Endodermal cell (in vitro differentiated cells): ENCODE results near the gene KLHL22. TPM values are rescaled to one million over a fixed set of nuclear protein-coding genes. Genes with fewer than 3 reads are reported as not detected.
A peak's percentile ranks its signal among the peaks of the same experiment; 100 is the strongest.

ENCODE experiments used
- DNase-seq: peaks from one replicate; pipeline ENCODE4 v3.0.0-alpha.2; 2017
- H3K27ac ChIP-seq: 2 replicates; pipeline ENCODE4 v1.5.1; 2013; ENCODE audit warnings: mild to moderate bottlenecking, low read depth, low read length, moderate library complexity
- H3K27me3 ChIP-seq: 2 replicates; pipeline ENCODE4 v1.6.1; 2013; ENCODE audit warnings: mild to moderate bottlenecking, low read length, moderate library complexity; ENCODE audit not compliant: insufficient read depth, control insufficient read depth, poor library complexity, severe bottlenecking
- H3K36me3 ChIP-seq: 2 replicates; pipeline ENCODE4 v1.7.0; 2013; ENCODE audit warnings: mild to moderate bottlenecking, low read length, moderate library complexity; ENCODE audit not compliant: control insufficient read depth, insufficient read depth
- H3K4me1 ChIP-seq: one replicate; pipeline ENCODE4 v1.7.0; 2013; ENCODE audit warnings: low read length; ENCODE audit not compliant: control insufficient read depth, insufficient read depth
- H3K4me3 ChIP-seq: 2 replicates; pipeline ENCODE4 v1.5.1; 2013; ENCODE audit warnings: mild to moderate bottlenecking, low read length, moderate library complexity
- H3K9ac ChIP-seq: 2 replicates; pipeline ENCODE4 v1.6.1; 2013; ENCODE audit warnings: mild to moderate bottlenecking, low read length, moderate library complexity; ENCODE audit not compliant: poor library complexity, severe bottlenecking; ENCODE audit errors: extremely low read depth
- H3K9me3 ChIP-seq: 2 replicates; pipeline ENCODE4 v1.6.1; 2013; ENCODE audit warnings: mild to moderate bottlenecking, low read length, moderate library complexity; ENCODE audit not compliant: control insufficient read depth
- H3K27ac Mint-ChIP-seq: 2 replicates; pipeline ENCODE4 v1.8.0; 2020; ENCODE audit warnings: mixed read lengths
- H3K27me3 Mint-ChIP-seq: 2 replicates; pipeline ENCODE4 v1.8.0; 2021; ENCODE audit warnings: mild to moderate bottlenecking, mixed read lengths; ENCODE audit not compliant: insufficient read depth
- H3K36me3 Mint-ChIP-seq: 2 replicates; pipeline ENCODE4 v1.8.0; 2020; ENCODE audit warnings: low read depth, mixed read lengths
- H3K4me1 Mint-ChIP-seq: 2 replicates; pipeline ENCODE4 v1.8.0; 2020; ENCODE audit warnings: mixed read lengths
- H3K4me3 Mint-ChIP-seq: 2 replicates; pipeline ENCODE4 v1.8.0; 2020; ENCODE audit warnings: mild to moderate bottlenecking, moderate library complexity, mixed read lengths
- H3K9me3 Mint-ChIP-seq: 2 replicates; pipeline ENCODE4 v1.8.0; 2020; ENCODE audit warnings: mild to moderate bottlenecking, mixed read lengths
- WGBS, 2 experiments: methylation state at CpG; one replicate each; pipeline versions ENCODE4 v1.1.5 to v1.1.7; 2013; ENCODE audit warnings: missing lambda C conversion rate in 2 of 2, mixed read lengths in 1 of 2; ENCODE audit not compliant: insufficient coverage in 1 of 2, insufficient read length in 1 of 2; 5-methylcytosine and 5-hydroxymethylcytosine counted together
- total RNA-seq, 2 donors: library from RNA; stranded (reverse); fragmentation: NEBNext Ultra II Directional in 1 of 2; extraction: Animal tissue kit (Norgen Biotek cat#: 25700) in 1 of 2; gene quantifications; 2 replicates in 1 of 2; 3 replicates in 1 of 2; pipeline ENCODE4 v1.2.1, GENCODE V29; 2021
- TF ChIP-seq, protein P1 (sequence below): fragments of 200-600 bp; sonication (generic); conservative IDR thresholded peaks from 2 replicates; pipeline ENCODE4 v1.5.0; 2021; ENCODE audit warnings: antibody characterized with exemption, mild to moderate bottlenecking

Gene KLHL22
- total RNA-seq, 2 donors from 2014 or later = 26.5 to 32.8 TPM

DNA sequence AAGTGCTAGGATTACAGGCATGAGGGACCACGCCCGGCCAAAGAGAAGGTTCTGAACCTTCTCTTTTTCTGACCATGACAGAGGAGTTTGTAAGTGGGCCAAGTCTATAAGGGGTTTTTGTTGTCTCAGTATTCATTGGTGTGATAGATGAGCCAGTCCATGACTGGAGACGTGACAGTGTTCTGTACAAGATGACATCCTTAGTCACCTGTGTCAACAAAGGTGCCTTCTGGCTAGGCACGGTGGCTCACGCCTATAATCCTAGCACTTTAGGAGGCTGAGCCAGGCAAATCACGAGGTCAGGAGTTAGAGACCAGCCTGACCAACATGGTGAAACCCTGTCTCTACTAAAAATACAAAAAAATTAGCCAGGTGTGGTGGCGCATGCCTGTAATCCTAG lies 4.2 kb upstream of the KLHL22 start:
- Mint-ChIP-seq H3K9me3 (no peaks in the 10 kb centered on the region), H3K27ac (no peak overlapping the region), H3K36me3 (peaks cover 23% of the 10 kb centered on the region), H3K4me1 (peaks cover 11% of the 10 kb centered on the region), H3K4me3 (no peak overlapping the region), H3K27me3 (peaks cover 1% of the 10 kb centered on the region)
- Histone ChIP-seq H3K27ac (no peak overlapping the region), H3K4me1 (no peaks in the 10 kb centered on the region), H3K36me3 (peaks cover 3% of the 10 kb centered on the region), H3K9ac (no peak overlapping the region), H3K9me3 (no peaks in the 10 kb centered on the region), H3K27me3 (no peaks in the 10 kb centered on the region), H3K4me3 (no peak overlapping the region)
- 89 to 93% methylated on average over 7 of the region's 7 CpGs for WGBS, 2 experiments
- TF ChIP-seq, protein P1, sequence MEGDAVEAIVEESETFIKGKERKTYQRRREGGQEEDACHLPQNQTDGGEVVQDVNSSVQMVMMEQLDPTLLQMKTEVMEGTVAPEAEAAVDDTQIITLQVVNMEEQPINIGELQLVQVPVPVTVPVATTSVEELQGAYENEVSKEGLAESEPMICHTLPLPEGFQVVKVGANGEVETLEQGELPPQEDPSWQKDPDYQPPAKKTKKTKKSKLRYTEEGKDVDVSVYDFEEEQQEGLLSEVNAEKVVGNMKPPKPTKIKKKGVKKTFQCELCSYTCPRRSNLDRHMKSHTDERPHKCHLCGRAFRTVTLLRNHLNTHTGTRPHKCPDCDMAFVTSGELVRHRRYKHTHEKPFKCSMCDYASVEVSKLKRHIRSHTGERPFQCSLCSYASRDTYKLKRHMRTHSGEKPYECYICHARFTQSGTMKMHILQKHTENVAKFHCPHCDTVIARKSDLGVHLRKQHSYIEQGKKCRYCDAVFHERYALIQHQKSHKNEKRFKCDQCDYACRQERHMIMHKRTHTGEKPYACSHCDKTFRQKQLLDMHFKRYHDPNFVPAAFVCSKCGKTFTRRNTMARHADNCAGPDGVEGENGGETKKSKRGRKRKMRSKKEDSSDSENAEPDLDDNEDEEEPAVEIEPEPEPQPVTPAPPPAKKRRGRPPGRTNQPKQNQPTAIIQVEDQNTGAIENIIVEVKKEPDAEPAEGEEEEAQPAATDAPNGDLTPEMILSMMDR = no peak
- DNase-seq = no peak

DNA sequence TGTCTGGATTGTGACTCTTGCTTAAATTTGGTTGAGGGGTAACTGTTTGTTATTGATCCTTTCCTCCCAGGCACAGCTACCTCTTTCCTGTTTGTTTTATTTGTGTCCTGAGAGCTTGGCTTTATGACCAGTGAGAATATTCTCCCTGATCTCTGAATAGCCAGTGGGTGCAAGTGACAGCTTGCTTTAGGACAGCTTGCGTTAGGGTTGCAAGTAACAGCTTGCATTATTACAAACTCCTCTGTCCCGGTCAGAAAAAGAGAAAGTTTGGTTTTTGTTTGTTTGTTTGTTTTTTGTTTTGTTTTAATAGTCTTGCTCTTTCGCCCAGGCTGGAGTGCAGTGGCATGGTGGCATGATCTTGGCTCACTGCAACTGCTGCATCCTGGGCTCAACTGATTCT lies 3.3 kb upstream of the KLHL22 start:
- Mint-ChIP-seq H3K27me3 (peaks cover 6% of the 10 kb centered on the region), H3K36me3 (peaks cover 23% of the 10 kb centered on the region), H3K4me1 (peaks cover 15% of the 10 kb centered on the region), H3K9me3 (no peaks in the 10 kb centered on the region), H3K4me3 (no peak overlapping the region), H3K27ac (no peak overlapping the region)
- H3K27ac ChIP-seq = no peak overlapping the region
- no peak overlapping the region for H3K4me3 ChIP-seq
- 87 to 94% methylated on average over 3 of the region's 3 CpGs for WGBS, 2 experiments
- no peaks in the 10 kb centered on the region for H3K27me3 ChIP-seq
- peaks cover 3% of the 10 kb centered on the region for H3K36me3 ChIP-seq
- no peak overlapping the region for H3K9ac ChIP-seq
- TF ChIP-seq, protein P1 = no peak
- no peaks in the 10 kb centered on the region for H3K9me3 ChIP-seq
- DNase-seq = no peak
- H3K4me1 ChIP-seq = no peaks in the 10 kb centered on the region

DNA sequence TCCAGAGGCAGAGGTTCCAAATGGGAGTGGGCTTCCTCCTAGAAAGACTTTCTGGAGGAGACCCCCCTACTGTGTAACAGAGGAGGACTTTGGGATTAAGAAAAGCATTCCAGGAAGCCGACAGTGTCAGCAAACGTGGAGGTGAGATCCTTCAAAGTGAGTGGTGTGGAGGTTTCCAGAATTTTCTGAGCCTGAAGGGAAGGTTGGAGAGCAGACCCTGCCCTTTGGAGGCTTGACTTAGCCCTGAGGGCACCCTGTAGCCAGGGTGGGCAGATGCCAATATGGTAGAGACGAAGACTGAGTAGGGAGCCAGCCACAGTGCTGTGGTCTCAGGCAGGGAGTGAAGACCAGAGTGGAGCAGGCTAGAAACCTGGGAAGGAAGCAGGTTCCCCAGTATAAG lies 1.8 kb upstream of the KLHL22 start:
- Histone ChIP-seq H3K36me3 (peaks cover 3% of the 10 kb centered on the region), H3K27ac (no peak overlapping the region), H3K9me3 (no peaks in the 10 kb centered on the region), H3K27me3 (no peaks in the 10 kb centered on the region), H3K4me1 (no peaks in the 10 kb centered on the region), H3K9ac (no peak overlapping the region), H3K4me3 (peak overlapping the region; percentile 94)
- no peak for DNase-seq
- Mint-ChIP-seq H3K27ac (no peak overlapping the region), H3K4me1 (peaks cover 15% of the 10 kb centered on the region), H3K27me3 (peaks cover 12% of the 10 kb centered on the region), H3K9me3 (no peaks in the 10 kb centered on the region), H3K36me3 (peaks cover 22% of the 10 kb centered on the region), H3K4me3 (peak overlapping the region; percentile 86)
- TF ChIP-seq, protein P1 = no peak
- 81 to 95% methylated on average over 3 of the region's 3 CpGs for WGBS, 2 experiments
